ENCODE measurements around the gene LARP4. TPM values are rescaled to one million over a fixed set of nuclear protein-coding genes. Genes with fewer than 3 reads are reported as not detected.

Gene LARP4
- total and polyA plus RNA-seq, 9 of the 15 experiments (the other 6 are each of a cell fraction or from before 2014, with no cell fraction given) = 31.6 to 84.5 (median 52.4) TPM

DNA sequence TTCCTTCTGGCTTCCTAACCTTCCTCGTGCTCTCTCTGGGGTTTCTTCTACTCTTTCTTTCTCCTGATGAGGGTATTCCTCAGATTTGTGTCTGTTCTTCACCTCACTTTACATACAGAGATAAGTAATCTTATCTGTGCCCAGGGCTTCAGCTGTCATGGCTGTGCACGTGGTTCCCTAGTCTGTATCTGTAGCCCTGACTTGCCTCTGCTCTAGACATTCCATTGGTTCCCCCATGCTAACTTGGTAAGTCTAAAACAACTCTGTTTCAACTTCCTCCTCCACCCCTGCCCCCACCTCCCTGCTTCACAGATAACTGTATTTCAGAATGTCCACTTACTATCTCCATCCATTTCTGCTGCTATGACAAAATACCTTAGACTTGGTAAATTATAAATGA is 114.9 kb downstream of the LARP4 start (continued):
- TF ChIP-seq MYC (IDR thresholded peaks at IDR 0.05; ENCODE audit: low read depth, low read length) = 0 out of 2 replicates have a peak, but pooled peaks have one; percentile 26
- no peak for TF ChIP-seq MYC (CRISPR knock-in tag; IDR thresholded peaks at IDR 0.05; ENCODE audit: borderline replicate concordance, low read depth)
- no peak for TF ChIP-seq ETV1 (tag; conservative IDR thresholded peaks at IDR 0.05; ENCODE audit: low read depth)
- TF ChIP-seq ZNF143 (CRISPR knock-in tag; IDR thresholded peaks at IDR 0.05) = no peak
- peak; percentile 55 for TF ChIP-seq BHLHE40 (IDR thresholded peaks at IDR 0.05; ENCODE audit: low read length)
- TF ChIP-seq MAZ (CRISPR knock-in tag; conservative IDR thresholded peaks at IDR 0.05 in 1 of 2, IDR thresholded peaks at IDR 0.05 in 1 of 2) = 0 out of 4 replicates have a peak, but pooled peaks of 1 of the 2 experiments have one; percentile 21
- peak; percentile 14; the same call in 1 of the 2 replicates for TF ChIP-seq ZNF316 (IDR thresholded peaks at IDR 0.05)

GRCh38 chr12:50517421-50518048 is 116.8 kb downstream of the LARP4 start:
- no peak for DNase-seq (ENCODE audit: extremely low read depth in 1 of 4, low spot score in 3 of 4)
- FAIRE-seq = no peak
- ChIA-PET CTCF (ENCODE audit: low intra/inter-chr PET ratio) (no interaction called here), POLR2A (interaction anchor here (0.9 to 1.5 kb wide), 4 partner anchors 7 to 14 kb away, joined by 3 to 5 read pairs (median 4); no protein-coding TSS in a partner anchor)
- in situ Hi-C loops (cut with MboI) = no loop called here
- Histone ChIP-seq H3K79me2 (ENCODE audit: control insufficient read depth, insufficient read depth, low read length) (peaks cover 77% of the 10 kb centered on the region), H3K27me3 (ENCODE audit: control insufficient read depth in 2 of 2, insufficient read depth in 2 of 2, low read length in 2 of 2) (no peaks in the 10 kb centered on the region), H2AFZ (ENCODE audit: low read depth, low read length) (no peak overlapping the region), H3K27ac (ENCODE audit: extremely low read depth, low read depth, low read length) (peak overlapping the region; percentile 66; the same call in 2 of the 3 replicates), H3K9ac (ENCODE audit: insufficient read depth in 1 of 2, low read depth in 2 of 2, low read length in 2 of 2) (no peak overlapping the region), H3K4me2 (ENCODE audit: insufficient read depth, low read length) (no peak overlapping the region), H3K36me3 (ENCODE audit: control insufficient read depth, insufficient read depth, low read length) (0 out of 3 replicates have a peak, but pooled peaks cover 3% of the 10 kb centered on the region), H3K4me1 (replicated peaks in 1 of 2; ENCODE audit: control insufficient read depth in 2 of 2, insufficient read depth in 2 of 2, low read length in 2 of 2) (peaks cover 8 to 28% of the 10 kb centered on the region in 2 experiments), H3K9me3 (replicated peaks; ENCODE audit: control insufficient read depth, insufficient read depth, low read depth, low read length) (no peaks in the 10 kb centered on the region), H4K20me1 (replicated peaks; ENCODE audit: control insufficient read depth, insufficient read depth, low read length) (no peaks in the 10 kb centered on the region), H3K4me3 (no peak overlapping the region), H3K9me1 (ENCODE audit: control insufficient read depth, insufficient read depth, low read length) (no peaks in the 10 kb centered on the region)
- no TSS peak for BruUV-seq (replicated peaks)
- 34% methylated on average over 3 of the region's 3 CpGs for WGBS (ENCODE audit: insufficient coverage, low coverage, missing lambda C conversion rate)
- intact Hi-C loops (cut with micrococcal nuclease) = no loop called here
- ATAC-seq = peak; percentile 38
- TF ChIP-seq C11orf30 (IDR thresholded peaks at IDR 0.05; ENCODE audit: low read depth) = peak; percentile 83
- TF ChIP-seq, protein P1, sequence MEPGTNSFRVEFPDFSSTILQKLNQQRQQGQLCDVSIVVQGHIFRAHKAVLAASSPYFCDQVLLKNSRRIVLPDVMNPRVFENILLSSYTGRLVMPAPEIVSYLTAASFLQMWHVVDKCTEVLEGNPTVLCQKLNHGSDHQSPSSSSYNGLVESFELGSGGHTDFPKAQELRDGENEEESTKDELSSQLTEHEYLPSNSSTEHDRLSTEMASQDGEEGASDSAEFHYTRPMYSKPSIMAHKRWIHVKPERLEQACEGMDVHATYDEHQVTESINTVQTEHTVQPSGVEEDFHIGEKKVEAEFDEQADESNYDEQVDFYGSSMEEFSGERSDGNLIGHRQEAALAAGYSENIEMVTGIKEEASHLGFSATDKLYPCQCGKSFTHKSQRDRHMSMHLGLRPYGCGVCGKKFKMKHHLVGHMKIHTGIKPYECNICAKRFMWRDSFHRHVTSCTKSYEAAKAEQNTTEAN (CRISPR knock-in tag; IDR thresholded peaks at IDR 0.05) = no peak
- 0 out of 2 replicates have a peak, but pooled peaks have one; percentile 14 for TF ChIP-seq HMBOX1 (IDR thresholded peaks at IDR 0.05)
- TF ChIP-seq DPF2 (IDR thresholded peaks at IDR 0.05) = 0 out of 2 replicates have a peak, but pooled peaks have one; percentile 25
- no peak for TF ChIP-seq FIP1L1 (IDR thresholded peaks at IDR 0.05; ENCODE audit: low read depth, low read length, poor library complexity, severe bottlenecking)
- 0 out of 2 replicates have a peak, but pooled peaks have one; percentile 20 for TF ChIP-seq GABPB1 (CRISPR knock-in tag; IDR thresholded peaks at IDR 0.05)
- peak; percentile 75 for TF ChIP-seq ZNF316 (IDR thresholded peaks at IDR 0.05)
- peak; percentile 49; the same call in 1 of the 2 replicates for TF ChIP-seq MAFG (tag; conservative IDR thresholded peaks at IDR 0.05)
- peak in 1 of 2 experiments; percentile 25; a peak in 1 of 4 replicates for TF ChIP-seq FOXK2 (conservative IDR thresholded peaks at IDR 0.05 in 1 of 2, IDR thresholded peaks at IDR 0.05 in 1 of 2; ENCODE audit: low read depth in 2 of 2)
- TF ChIP-seq, protein P2, sequence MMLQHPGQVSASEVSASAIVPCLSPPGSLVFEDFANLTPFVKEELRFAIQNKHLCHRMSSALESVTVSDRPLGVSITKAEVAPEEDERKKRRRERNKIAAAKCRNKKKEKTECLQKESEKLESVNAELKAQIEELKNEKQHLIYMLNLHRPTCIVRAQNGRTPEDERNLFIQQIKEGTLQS (IDR thresholded peaks at IDR 0.05) = peak; percentile 69
- TF ChIP-seq, protein P2 (CRISPR knock-in tag; conservative IDR thresholded peaks at IDR 0.05) = no peak
- TF ChIP-seq ZSCAN32 (CRISPR knock-in tag; IDR thresholded peaks at IDR 0.05) = no peak
- no peak for TF ChIP-seq ZNF76 (CRISPR knock-in tag; IDR thresholded peaks at IDR 0.05; ENCODE audit: borderline replicate concordance)
